Suprapubic skin (tissue), 4 donors: ENCODE measurements around the gene CCR9. TPM values are rescaled to one million over a fixed set of nuclear protein-coding genes. Genes with fewer than 3 reads are reported as not detected.

Experiments
- DNase-seq, 2 donors: peaks; one replicate each; pipeline ENCODE4 v3.0.0-alpha.2; 2019; ENCODE audit warnings: low spot score in 2 of 2
- H3K27ac ChIP-seq: fragments of 200-600 bp; sonication (generic); one replicate; pipeline ENCODE4 v1.5.1; 2019
- H3K27me3 ChIP-seq: fragments of 200-600 bp; sonication (generic); one replicate; pipeline ENCODE4 v1.5.1; 2019
- H3K36me3 ChIP-seq: fragments of 200-600 bp; sonication (generic); one replicate; pipeline ENCODE4 v1.5.1; 2019
- H3K4me1 ChIP-seq: fragments of 200-600 bp; sonication (generic); one replicate; pipeline ENCODE4 v1.5.1; 2019
- H3K4me3 ChIP-seq: fragments of 200-600 bp; sonication (generic); one replicate; pipeline ENCODE4 v1.5.1; 2019; ENCODE audit warnings: mild to moderate bottlenecking
- H3K9me3 ChIP-seq: fragments of 200-600 bp; sonication (generic); one replicate; pipeline ENCODE4 v1.5.1; 2019
- EP300 ChIP-seq: sonication (generic); formaldehyde crosslinking; IDR thresholded peaks from one replicate; pipeline ENCODE4 v1.6.1; 2017; ENCODE audit warnings: antibody characterized with exemption
- POLR2A ChIP-seq, 2 donors: fragments of 450-650 bp; IDR thresholded peaks; one replicate each; pipeline ENCODE4 v1.6.1; 2017; ENCODE audit warnings: antibody characterized with exemption in 2 of 2, mild to moderate bottlenecking in 2 of 2, moderate library complexity in 2 of 2
- POLR2AphosphoS5 ChIP-seq, 3 donors: sonication (generic); formaldehyde crosslinking; IDR thresholded peaks; one replicate each; pipeline ENCODE4 v1.6.1; 2017; ENCODE audit warnings: antibody characterized with exemption in 3 of 3
- WGBS: methylation state at CpG from one replicate; pipeline ENCODE4 v1.1.5; 2018; 5-methylcytosine and 5-hydroxymethylcytosine counted together
- total RNA-seq, 4 donors: library from RNA; depleted of rRNA; stranded (reverse); fragments of >200 nt; gene quantifications; one replicate each; pipeline ENCODE4 v1.1.0, GENCODE V29; 2016
- TF ChIP-seq, protein P1 (sequence below), 2 donors: fragments of 200-600 bp in 1 of 2; fragments of 450-650 bp in 1 of 2; sonication (generic) in 1 of 2; IDR thresholded peaks; one replicate each; pipeline ENCODE4 v1.5.1; 2016 to 2019; ENCODE audit warnings: antibody characterized with exemption in 2 of 2, mild to moderate bottlenecking in 1 of 2, moderate library complexity in 1 of 2

Gene CCR9
- total RNA-seq, 4 donors from 2014 or later: not detected

DNA sequence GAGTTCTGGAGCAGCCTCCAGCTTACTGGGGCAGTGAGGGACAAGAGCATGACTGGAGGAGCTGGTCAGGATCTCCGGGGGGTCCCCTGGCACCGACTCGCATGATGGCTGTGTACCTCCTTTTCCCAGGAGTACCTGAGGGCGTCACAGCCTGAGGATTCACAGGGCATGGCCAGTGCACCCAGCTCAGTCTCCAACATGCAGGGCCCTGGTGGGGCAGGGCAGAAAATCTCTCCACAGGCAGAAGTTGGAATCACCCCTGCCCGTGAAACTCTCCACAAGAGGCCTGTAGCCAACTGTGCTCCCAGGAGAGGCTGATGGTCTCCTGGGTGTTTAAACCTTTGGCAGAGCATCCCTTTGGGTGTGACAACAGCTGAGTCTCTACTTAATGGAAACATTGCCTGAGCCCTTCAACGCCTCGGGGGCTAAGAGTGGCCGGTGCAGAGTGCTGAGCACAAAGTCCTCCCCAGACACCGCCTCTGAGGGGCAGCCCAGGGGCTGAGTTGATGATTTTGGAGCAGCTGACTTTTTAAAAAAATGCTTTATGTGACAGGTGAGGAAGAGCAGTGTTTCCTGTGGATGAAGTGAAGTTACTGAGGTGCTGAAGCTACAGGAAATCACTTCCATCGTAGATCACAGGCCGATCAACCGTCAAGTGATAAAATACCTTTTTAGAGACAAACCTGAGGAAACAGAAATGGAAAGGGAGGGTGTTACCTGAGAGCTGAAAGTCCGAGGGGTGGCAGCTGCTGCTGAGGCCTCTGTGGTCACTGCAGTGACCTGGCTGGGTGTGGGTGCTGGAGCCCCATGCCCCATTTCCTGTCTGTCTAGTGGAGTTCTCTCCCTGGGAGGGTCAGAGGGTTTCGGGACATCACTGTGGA lies 35.1 kb downstream of the CCR9 start:
- no peak for TF ChIP-seq POLR2A (IDR thresholded peaks at IDR 0.05)
- no peak for TF ChIP-seq EP300
- TF ChIP-seq POLR2AphosphoS5 (IDR thresholded peaks at IDR 0.05): no peak
- TF ChIP-seq, protein P1, sequence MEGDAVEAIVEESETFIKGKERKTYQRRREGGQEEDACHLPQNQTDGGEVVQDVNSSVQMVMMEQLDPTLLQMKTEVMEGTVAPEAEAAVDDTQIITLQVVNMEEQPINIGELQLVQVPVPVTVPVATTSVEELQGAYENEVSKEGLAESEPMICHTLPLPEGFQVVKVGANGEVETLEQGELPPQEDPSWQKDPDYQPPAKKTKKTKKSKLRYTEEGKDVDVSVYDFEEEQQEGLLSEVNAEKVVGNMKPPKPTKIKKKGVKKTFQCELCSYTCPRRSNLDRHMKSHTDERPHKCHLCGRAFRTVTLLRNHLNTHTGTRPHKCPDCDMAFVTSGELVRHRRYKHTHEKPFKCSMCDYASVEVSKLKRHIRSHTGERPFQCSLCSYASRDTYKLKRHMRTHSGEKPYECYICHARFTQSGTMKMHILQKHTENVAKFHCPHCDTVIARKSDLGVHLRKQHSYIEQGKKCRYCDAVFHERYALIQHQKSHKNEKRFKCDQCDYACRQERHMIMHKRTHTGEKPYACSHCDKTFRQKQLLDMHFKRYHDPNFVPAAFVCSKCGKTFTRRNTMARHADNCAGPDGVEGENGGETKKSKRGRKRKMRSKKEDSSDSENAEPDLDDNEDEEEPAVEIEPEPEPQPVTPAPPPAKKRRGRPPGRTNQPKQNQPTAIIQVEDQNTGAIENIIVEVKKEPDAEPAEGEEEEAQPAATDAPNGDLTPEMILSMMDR (IDR thresholded peaks at IDR 0.05): no peak
- Histone ChIP-seq H3K4me3 (no peak overlapping the region), H3K36me3 (peaks cover 65% of the 10 kb centered on the region), H3K27me3 (no peaks in the 10 kb centered on the region), H3K27ac (no peak overlapping the region), H3K4me1 (peaks cover 3% of the 10 kb centered on the region), H3K9me3 (no peaks in the 10 kb centered on the region)
- peak in 1 of 2 donors; percentile 40 for DNase-seq
- WGBS: 91% methylated on average over 13 of the region's 14 CpGs

DNA sequence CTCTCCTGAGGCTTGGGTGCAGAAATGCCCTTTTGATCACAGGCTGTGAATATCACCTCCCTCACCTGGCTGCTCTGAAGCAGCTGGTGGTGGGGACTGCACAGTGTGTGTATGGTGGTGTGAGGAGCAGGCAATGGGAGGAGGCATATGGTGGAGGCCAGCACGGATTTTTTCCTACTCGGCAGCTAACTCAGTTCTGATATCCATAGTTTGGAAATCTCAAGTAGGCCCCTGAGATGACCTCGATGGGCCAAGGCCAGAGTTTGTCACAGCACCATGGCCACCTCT lies 35.6 kb downstream of the CCR9 start:
- peaks cover 65% of the 10 kb centered on the region for H3K36me3 ChIP-seq
- DNase-seq: no peak

DNA sequence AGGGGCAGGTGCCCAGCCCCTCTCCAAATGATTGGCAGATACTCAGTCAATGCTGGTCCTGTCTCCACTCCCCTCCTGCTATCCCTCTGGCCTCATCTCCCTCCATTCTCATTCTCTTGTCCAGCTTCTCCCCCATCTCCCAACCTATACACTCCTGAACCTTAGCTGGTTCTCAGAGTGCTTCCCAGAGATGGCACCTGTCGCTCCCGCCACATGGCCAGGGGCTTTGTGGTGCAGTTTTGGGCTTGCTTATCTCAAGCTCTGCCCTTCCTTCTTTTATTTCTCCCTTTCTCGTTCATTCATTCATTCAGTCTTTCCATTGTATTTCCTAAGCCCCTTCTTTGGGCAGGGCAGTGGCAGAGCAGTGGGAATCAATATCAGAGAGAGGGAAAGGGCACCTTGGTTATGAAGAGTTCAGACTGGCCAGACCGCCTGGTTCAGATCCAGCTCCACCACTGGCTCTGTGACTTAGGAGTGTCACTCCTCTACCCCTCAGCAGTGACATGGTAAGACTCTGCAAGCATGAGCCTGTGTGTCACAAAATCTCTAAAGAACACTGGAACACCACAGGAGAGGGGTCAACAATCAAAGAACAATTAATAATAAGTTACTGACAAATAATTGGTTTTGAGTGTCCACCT lies 36.7 kb downstream of the CCR9 start:
- DNase-seq: no peak
- 97% methylated on average over 4 of the region's 4 CpGs for WGBS
- Histone ChIP-seq H3K4me1 (no peaks in the 10 kb centered on the region), H3K4me3 (no peak overlapping the region), H3K9me3 (no peaks in the 10 kb centered on the region), H3K27ac (no peak overlapping the region), H3K27me3 (no peaks in the 10 kb centered on the region), H3K36me3 (peaks cover 72% of the 10 kb centered on the region)
- TF ChIP-seq, protein P1 (IDR thresholded peaks at IDR 0.05): no peak
- TF ChIP-seq POLR2A (IDR thresholded peaks at IDR 0.05) (no peak), EP300 (no peak), POLR2AphosphoS5 (IDR thresholded peaks at IDR 0.05) (no peak)

More for the DNA sequence above, 35.6 kb downstream of the CCR9 start:
- Histone ChIP-seq H3K4me3 (no peak overlapping the region), H3K27ac (no peak overlapping the region), H3K9me3 (no peaks in the 10 kb centered on the region), H3K27me3 (no peaks in the 10 kb centered on the region), H3K4me1 (no peaks in the 10 kb centered on the region)
- no peak for TF ChIP-seq POLR2AphosphoS5 (IDR thresholded peaks at IDR 0.05)
- TF ChIP-seq, protein P1 (IDR thresholded peaks at IDR 0.05): no peak
- no peak for TF ChIP-seq POLR2A (IDR thresholded peaks at IDR 0.05)
- no peak for TF ChIP-seq EP300
- WGBS: 100% methylated on average over 2 of the region's 3 CpGs

DNA sequence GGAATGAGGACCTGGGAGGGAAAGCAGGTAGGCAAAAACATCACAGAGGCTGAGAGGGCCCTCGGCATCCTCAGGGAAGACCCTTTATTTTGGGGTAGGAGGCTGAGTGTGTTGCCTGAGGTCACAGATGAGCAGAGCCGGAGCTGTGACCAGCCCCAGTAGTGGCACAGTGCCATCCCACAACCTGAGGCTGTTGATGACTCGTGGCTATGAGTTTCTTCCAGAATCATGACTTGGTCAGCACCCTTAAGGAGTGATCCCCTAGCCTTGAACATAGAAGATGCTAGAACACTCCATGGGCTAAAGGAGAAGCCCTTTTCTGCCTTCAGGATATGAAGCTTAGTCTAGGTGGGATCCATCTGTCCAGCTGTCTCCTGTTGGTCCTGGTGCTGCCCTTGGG lies 37.4 kb downstream of the CCR9 start:
- 58% methylated on average over 2 of the region's 3 CpGs for WGBS
- no peak overlapping the region for H3K27ac ChIP-seq
- DNase-seq: no peak
- no peaks in the 10 kb centered on the region for H3K27me3 ChIP-seq
- no peaks in the 10 kb centered on the region for H3K9me3 ChIP-seq
- no peaks in the 10 kb centered on the region for H3K4me1 ChIP-seq
- no peak overlapping the region for H3K4me3 ChIP-seq
- TF ChIP-seq, protein P1 (IDR thresholded peaks at IDR 0.05): no peak
- TF ChIP-seq POLR2AphosphoS5 (IDR thresholded peaks at IDR 0.05): no peak
- no peak for TF ChIP-seq POLR2A (IDR thresholded peaks at IDR 0.05)
- TF ChIP-seq EP300: no peak
- H3K36me3 ChIP-seq: peaks cover 77% of the 10 kb centered on the region

DNA sequence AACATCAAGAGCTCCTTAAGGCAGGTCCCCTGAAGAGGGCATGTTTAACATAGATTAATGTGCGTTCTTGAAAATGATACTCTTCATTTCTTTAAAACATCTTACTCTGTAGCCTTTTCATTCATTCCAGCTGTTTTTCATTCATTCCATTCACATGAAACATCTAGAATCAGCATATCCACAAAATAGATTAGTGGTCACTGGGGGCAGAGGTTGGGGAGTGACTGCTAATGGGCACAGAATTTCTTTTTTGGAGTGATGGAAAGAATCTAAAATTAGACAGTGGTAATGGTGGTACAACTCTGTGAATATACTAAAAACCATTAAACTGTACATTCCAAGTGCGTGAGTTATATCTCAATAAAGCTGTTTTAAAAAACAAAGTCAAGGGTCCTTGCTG lies 41.5 kb downstream of the CCR9 start:
- no peak for DNase-seq
- Histone ChIP-seq H3K4me3 (no peak overlapping the region), H3K4me1 (no peaks in the 10 kb centered on the region), H3K27me3 (no peaks in the 10 kb centered on the region), H3K36me3 (peaks cover 79% of the 10 kb centered on the region), H3K27ac (no peak overlapping the region), H3K9me3 (no peaks in the 10 kb centered on the region)
- TF ChIP-seq POLR2AphosphoS5 (IDR thresholded peaks at IDR 0.05) (no peak), POLR2A (IDR thresholded peaks at IDR 0.05) (no peak), EP300 (no peak)
- TF ChIP-seq, protein P1 (IDR thresholded peaks at IDR 0.05): no peak
- WGBS: 85% methylated on average over 2 of the region's 2 CpGs
